Stimulated activated CD4-positive, alpha-beta T cell treated with anti-CD3 and anti-CD28 coated beads, Interleukin-15, amount 100 ng/mL, for 24 hours (primary cell): ENCODE measurements around the gene PARVA.
"Not testable (repeated sequence)": the region's sequence is repeated elsewhere in the genome, so short reads cannot be mapped to it uniquely, and the experiment has no call there.

Experiments
- DNase-seq: peaks from one replicate; pipeline ENCODE4 v3.0.0-alpha.2; 2020

PARVA gene

GRCh38 chr11:12506404-12506921 is 129.1 kb downstream of the PARVA start:
- no peak for DNase-seq

GRCh38 chr11:12507391-12507790 is 130.0 kb downstream of the PARVA start:
- DNase-seq, result no peak

GRCh38 chr11:12508151-12508751 is 130.9 kb downstream of the PARVA start:
- no peak for DNase-seq

- no peak for DNase-seq
Measured at GRCh38 chr11:12509371-12509770, 132.0 kb downstream of the PARVA start.

GRCh38 chr11:12512132-12512531 is 134.8 kb downstream of the PARVA start:
- DNase-seq, result no peak

- DNase-seq, result no peak
Measured at GRCh38 chr11:12512826-12513395, 135.5 kb downstream of the PARVA start.

- DNase-seq, result no peak
Measured at GRCh38 chr11:12516387-12517105, 139.2 kb downstream of the PARVA start.

- no peak for DNase-seq
Measured at GRCh38 chr11:12517306-12517705, 139.9 kb downstream of the PARVA start.

- DNase-seq, result no peak
Measured at GRCh38 chr11:12517741-12518140, 140.4 kb downstream of the PARVA start.

- DNase-seq, result no peak
Measured at GRCh38 chr11:12518606-12519385, 141.4 kb downstream of the PARVA start.

- no peak for DNase-seq
Measured at GRCh38 chr11:12520054-12520453, 142.7 kb downstream of the PARVA start.

GRCh38 chr11:12520576-12520975 is 143.2 kb downstream of the PARVA start:
- not testable (repeated sequence) for DNase-seq

- DNase-seq, result no peak
Measured at GRCh38 chr11:12523180-12523924, 146.0 kb downstream of the PARVA start.

GRCh38 chr11:12524865-12525264 is 147.5 kb downstream of the PARVA start:
- no peak for DNase-seq

GRCh38 chr11:12525466-12526055 is 148.2 kb downstream of the PARVA start:
- DNase-seq, result no peak

GRCh38 chr11:12526789-12527188 is 149.4 kb downstream of the PARVA start:
- DNase-seq, result no peak

GRCh38 chr11:12528487-12528886 is 151.1 kb downstream of the PARVA start:
- DNase-seq, result no peak

GRCh38 chr11:12529041-12529440 is 151.7 kb downstream of the PARVA start:
- no peak for DNase-seq

GRCh38 chr11:12529793-12530192 is 152.4 kb downstream of the PARVA start:
- no peak for DNase-seq

- no peak for DNase-seq
Measured at GRCh38 chr11:12531020-12531419, 153.6 kb downstream of the PARVA start.

GRCh38 chr11:12531681-12532080 is 154.3 kb downstream of the PARVA start:
- DNase-seq, result no peak

GRCh38 chr11:12532580-12532979 is 155.2 kb downstream of the PARVA start:
- DNase-seq, result no peak
